Measurements from ENCODE around the gene CCDC71.

The CCDC71 gene

DNA sequence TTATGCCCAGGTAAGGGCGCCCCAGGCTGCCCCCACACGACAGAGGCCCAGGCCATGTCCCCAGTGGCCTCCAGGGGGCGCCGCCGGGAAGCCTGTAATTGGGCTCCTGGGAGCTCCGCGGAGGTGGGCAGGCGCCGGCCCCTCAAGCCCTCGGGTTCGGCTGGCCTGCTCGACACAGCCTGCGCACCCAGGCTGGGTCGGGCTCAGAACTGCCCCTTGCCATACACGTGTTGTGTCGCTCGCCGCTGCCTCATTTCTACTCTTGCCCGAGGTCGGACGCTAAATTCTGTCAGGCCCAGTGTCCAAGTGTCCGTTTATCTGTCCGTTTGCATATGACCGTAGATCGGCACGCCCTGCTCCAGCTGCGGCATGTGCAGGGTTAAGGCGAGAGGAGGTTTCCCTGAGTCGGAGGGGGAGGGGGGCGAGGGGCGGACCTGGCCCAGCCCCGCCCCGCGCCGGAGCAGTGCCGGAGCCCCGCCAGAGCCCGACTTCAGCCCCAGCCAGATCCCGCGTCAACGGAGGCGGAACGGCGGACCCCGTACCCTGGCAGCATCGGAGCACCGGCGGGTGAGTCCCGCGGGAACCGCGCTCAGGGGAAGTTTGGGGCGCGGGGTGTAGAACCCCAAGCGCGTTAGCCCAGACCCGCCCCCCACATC lies 5.1 kb upstream of the CCDC71 start, which contains the start of gene KLHDC8B:
TSS of gene KLHDC8B (plus strand) at position 480 of the 656 bp plus-strand sequence. CDS start 1,172 bp downstream, outside the sequence.
- peak within 1 kb of the TSS; percentile 85 for H3K4me3 ChIP-seq (ENCODE audit: low read length)
- TF ChIP-seq, protein P1, sequence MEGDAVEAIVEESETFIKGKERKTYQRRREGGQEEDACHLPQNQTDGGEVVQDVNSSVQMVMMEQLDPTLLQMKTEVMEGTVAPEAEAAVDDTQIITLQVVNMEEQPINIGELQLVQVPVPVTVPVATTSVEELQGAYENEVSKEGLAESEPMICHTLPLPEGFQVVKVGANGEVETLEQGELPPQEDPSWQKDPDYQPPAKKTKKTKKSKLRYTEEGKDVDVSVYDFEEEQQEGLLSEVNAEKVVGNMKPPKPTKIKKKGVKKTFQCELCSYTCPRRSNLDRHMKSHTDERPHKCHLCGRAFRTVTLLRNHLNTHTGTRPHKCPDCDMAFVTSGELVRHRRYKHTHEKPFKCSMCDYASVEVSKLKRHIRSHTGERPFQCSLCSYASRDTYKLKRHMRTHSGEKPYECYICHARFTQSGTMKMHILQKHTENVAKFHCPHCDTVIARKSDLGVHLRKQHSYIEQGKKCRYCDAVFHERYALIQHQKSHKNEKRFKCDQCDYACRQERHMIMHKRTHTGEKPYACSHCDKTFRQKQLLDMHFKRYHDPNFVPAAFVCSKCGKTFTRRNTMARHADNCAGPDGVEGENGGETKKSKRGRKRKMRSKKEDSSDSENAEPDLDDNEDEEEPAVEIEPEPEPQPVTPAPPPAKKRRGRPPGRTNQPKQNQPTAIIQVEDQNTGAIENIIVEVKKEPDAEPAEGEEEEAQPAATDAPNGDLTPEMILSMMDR (IDR thresholded peaks at IDR 0.05; ENCODE audit: insufficient read depth, low read depth, low read length, missing control alignments): peak; percentile 84
- DNase-seq (ENCODE audit: low read depth): peak; percentile 77

DNA sequence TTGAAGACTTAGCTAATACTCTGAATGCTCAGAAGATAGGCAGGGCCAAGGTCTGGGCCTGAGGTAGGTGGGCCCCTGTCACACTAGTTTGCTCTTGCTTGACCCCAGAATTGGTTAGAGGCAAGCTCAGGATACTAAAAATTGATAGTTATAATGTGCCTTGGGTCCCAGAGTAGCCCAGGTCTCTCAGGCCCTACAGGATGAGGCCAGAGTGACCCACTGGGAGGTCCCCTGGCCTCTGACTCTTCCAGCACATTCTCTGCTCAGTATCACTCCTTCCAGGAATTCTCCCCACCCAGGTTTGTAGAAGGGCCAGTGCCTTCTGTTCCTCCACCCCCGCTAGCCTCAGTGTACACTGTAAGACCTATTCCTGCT lies 4.6 kb upstream of the CCDC71 start:
- peak overlapping the region; percentile 85 for H3K4me3 ChIP-seq (ENCODE audit: low read length)
- no peak for DNase-seq (ENCODE audit: low read depth)
- TF ChIP-seq, protein P1 (IDR thresholded peaks at IDR 0.05; ENCODE audit: insufficient read depth, low read depth, low read length, missing control alignments): no peak

DNA sequence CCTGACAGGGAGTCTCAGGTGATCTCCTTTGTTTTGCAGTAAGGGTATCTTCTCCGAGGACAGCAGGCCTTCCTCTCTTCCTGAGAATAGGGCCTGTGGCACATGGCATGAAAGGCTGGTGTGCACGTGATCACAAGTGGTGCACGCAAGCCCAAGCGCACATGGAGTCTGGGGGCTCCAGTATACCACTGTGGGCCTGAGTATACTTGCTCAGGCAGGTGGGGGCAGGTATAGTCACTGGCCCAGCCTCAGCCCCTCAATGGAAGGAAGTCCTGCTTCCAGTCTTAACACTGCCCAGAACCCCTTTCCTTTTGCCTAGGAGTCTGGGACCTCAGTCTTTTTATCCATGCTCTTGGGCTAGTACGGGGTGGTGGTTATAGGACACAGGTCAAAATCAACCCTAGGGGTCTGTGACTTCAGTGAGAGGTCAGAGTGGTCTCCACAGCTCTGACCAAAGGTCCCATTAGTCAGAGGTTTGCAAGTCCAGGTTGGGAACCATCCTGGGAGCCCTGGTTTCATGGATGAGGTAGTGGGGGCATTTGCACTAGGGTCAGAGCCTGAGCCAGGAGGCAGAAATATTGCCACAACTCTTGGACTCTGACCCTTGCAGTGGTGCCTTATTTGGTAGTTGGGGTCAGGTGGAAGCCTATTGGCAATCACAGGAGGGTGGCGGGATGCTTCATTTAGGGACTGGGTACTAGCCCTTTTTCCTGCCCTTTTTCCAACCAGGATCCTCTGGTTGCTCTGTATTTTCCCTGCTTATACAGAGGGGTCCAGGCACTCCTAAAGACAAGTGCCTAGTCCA lies 823 bp upstream of the CCDC71 start:
- TF ChIP-seq, protein P1 (IDR thresholded peaks at IDR 0.05; ENCODE audit: insufficient read depth, low read depth, low read length, missing control alignments): no peak
- H3K4me3 ChIP-seq (ENCODE audit: low read length): peak overlapping the region; percentile 78
- DNase-seq (ENCODE audit: low read depth): no peak

DNA sequence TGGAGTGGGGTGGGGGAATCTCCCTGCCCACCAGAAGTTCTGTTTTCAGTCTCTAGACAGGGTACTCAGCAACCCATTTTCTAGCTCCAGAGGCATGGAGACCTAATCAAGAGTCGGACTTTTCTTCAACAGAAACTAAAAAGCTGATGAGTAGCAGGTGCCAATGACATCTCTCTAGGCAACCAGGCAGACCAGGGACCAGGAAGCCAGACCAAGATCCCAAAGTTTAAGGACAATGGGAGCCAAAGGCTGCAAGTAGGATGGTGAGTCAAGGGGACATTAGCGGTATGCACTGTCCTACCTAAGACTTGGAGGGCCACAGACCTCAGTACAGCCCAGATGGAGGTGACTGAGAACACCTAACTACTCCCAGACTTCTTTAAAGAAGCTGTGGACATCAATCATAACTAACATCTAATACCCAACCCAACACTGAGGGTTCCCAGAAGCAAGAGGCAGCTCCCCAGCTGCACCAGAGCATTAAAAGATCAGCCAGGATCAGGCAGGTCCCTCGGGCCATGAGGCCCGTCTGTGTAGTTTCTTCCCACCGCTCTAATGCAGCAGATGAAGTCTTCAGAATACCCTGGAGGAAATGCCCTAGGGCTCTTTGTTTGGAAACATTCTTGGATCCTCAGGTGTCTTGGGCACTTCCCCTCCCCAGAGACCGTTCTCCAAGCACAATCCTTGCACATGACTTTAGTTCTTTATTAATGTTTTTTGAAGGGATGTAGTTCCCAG lies 979 bp downstream of the CCDC71 start:
- peak overlapping the region; percentile 78 for H3K4me3 ChIP-seq (ENCODE audit: low read length)
- TF ChIP-seq, protein P1 (IDR thresholded peaks at IDR 0.05; ENCODE audit: insufficient read depth, low read depth, low read length, missing control alignments): no peak
- DNase-seq (ENCODE audit: low read depth): no peak

DNA sequence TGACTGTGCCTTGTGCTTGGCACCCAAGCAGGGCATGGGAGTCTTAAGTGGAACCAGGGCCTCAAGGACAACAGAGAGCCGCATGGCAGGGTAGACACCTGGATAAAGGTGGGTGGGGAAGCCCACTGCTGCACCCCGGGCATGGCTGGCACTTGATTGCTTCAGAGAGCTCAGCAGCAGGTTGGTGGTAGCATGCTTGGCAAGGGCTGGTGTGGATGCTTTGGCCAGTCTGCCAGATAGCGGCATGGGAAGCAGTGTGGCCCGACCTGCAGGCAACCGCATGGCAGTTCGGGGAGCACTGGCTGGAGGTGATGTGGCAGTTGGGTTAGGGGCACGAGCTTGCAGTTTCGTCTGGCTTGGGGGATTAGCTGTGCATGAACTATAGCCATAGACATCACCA lies 2.5 kb downstream of the CCDC71 start:
- no peak for DNase-seq (ENCODE audit: low read depth)
- H3K4me3 ChIP-seq (ENCODE audit: low read length): no peak overlapping the region
- TF ChIP-seq, protein P1 (IDR thresholded peaks at IDR 0.05; ENCODE audit: insufficient read depth, low read depth, low read length, missing control alignments): no peak

DNA sequence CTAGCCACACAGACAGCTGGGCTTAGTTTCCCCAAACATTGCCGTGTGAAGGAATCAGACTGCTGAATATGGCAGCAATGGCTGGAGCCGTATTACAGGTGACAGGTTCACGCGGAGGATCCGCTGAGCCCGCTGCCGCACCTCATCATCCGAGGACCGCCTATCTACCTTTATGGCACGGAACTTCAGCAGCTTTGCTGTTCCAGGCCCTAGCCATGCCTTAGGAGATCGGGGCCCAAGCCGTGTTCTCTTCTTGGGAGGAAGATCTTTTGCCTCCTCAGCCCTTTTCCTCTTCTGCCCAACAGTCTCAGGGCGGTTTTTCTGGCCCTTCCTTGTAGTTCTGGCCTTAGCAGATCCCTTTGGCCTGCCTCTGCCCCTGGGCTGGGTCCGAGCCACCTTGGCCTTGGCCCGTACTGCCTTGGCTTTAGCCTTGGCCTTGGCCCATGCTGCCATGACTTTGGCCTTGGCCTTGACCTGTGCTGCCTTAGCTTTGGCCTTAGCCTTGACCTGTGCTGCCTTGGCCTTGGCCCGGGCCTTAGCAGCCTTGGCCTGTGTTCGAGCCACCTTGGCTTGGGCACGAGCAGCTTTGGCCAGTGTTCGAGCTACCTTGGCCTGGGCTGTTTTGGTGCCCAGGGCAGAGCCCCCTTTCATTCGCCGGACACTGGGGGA lies 3.2 kb downstream of the CCDC71 start:
- TF ChIP-seq, protein P1 (IDR thresholded peaks at IDR 0.05; ENCODE audit: insufficient read depth, low read depth, low read length, missing control alignments): no peak
- DNase-seq (ENCODE audit: low read depth): no peak
- H3K4me3 ChIP-seq (ENCODE audit: low read length): no peak overlapping the region

Data from epithelial cell of esophagus (primary cell).